Nephron (organoid): ENCODE results near the gene ALMS1.
A peak's percentile ranks its signal among the peaks of the same experiment; 100 is the strongest.
"Not testable (repeated sequence)": the region's sequence is repeated elsewhere in the genome, so short reads cannot be mapped to it uniquely, and the experiment has no call there.

Source experiments
- H3K27ac Mint-ChIP-seq, 3 experiments: 2 replicates each; pipeline ENCODE4 v1.8.0; 2020; ENCODE audit warnings: mixed read lengths in 3 of 3, mild to moderate bottlenecking in 2 of 3, moderate library complexity in 1 of 3
- H3K27me3 Mint-ChIP-seq: 2 replicates; pipeline ENCODE4 v1.8.0; 2021; ENCODE audit warnings: low read depth, mild to moderate bottlenecking, moderate library complexity, mixed read lengths
- H3K36me3 Mint-ChIP-seq: 2 replicates; pipeline ENCODE4 v1.8.0; 2020; ENCODE audit warnings: low read depth, mixed read lengths
- H3K4me1 Mint-ChIP-seq: 2 replicates; pipeline ENCODE4 v1.8.0; 2020; ENCODE audit warnings: mixed read lengths
- H3K4me3 Mint-ChIP-seq, 3 experiments: 2 replicates each; pipeline ENCODE4 v1.8.0; 2020; ENCODE audit warnings: mild to moderate bottlenecking in 3 of 3, mixed read lengths in 3 of 3, moderate library complexity in 2 of 3
- H3K9me3 Mint-ChIP-seq: 2 replicates; pipeline ENCODE4 v1.8.0; 2020; ENCODE audit warnings: mixed read lengths
- TF ChIP-seq, protein P1 (sequence below), 3 experiments: fragments of 200-600 bp; sonication (generic); IDR thresholded peaks; one replicate each; pipeline ENCODE4 v1.5.0; 2021; ENCODE audit warnings: antibody characterized with exemption in 3 of 3; ENCODE audit not compliant: unreplicated experiment in 3 of 3

Gene ALMS1

DNA sequence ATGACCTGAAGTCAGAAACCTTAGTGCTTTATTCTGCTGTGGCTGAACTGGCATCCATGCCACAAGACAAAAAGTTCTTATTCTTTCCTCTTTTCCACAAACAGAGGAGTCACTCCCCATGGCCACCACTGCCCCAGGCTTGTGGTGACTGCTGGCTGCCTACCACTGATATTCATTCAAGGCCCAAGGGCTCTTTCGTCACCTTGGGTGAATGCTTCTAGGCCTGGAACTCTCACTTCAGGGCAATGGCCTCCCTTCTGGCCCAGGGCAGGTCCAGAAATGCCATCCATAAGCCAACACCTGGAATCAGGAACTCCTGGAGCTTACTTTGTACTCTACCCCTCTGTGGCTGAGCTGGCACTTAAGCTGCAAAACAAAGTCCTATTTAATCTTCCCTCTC, 146.7 kb downstream of the ALMS1 start:
- TF ChIP-seq, protein P1, sequence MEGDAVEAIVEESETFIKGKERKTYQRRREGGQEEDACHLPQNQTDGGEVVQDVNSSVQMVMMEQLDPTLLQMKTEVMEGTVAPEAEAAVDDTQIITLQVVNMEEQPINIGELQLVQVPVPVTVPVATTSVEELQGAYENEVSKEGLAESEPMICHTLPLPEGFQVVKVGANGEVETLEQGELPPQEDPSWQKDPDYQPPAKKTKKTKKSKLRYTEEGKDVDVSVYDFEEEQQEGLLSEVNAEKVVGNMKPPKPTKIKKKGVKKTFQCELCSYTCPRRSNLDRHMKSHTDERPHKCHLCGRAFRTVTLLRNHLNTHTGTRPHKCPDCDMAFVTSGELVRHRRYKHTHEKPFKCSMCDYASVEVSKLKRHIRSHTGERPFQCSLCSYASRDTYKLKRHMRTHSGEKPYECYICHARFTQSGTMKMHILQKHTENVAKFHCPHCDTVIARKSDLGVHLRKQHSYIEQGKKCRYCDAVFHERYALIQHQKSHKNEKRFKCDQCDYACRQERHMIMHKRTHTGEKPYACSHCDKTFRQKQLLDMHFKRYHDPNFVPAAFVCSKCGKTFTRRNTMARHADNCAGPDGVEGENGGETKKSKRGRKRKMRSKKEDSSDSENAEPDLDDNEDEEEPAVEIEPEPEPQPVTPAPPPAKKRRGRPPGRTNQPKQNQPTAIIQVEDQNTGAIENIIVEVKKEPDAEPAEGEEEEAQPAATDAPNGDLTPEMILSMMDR (IDR thresholded peaks at IDR 0.05; ENCODE audit: unreplicated experiment in 3 of 3): no peak
- Mint-ChIP-seq H3K9me3 (peaks cover 45% of the 10 kb centered on the region), H3K4me1 (peaks cover 6% of the 10 kb centered on the region), H3K27ac (no peak overlapping the region), H3K4me3 (no peak overlapping the region), H3K27me3 (no peaks in the 10 kb centered on the region), H3K36me3 (peaks cover 97% of the 10 kb centered on the region)

- peaks cover 49% of the 10 kb centered on the region for H3K9me3 Mint-ChIP-seq
- H3K4me1 Mint-ChIP-seq: peaks cover 6% of the 10 kb centered on the region
- no peaks in the 10 kb centered on the region for H3K27me3 Mint-ChIP-seq
- H3K4me3 Mint-ChIP-seq: no peak overlapping the region
- H3K27ac Mint-ChIP-seq: peak overlapping the region in 1 of 3 experiments; percentile 83
- TF ChIP-seq, protein P1 (IDR thresholded peaks at IDR 0.05; ENCODE audit: unreplicated experiment in 3 of 3): no peak
- H3K36me3 Mint-ChIP-seq: peaks cover 93% of the 10 kb centered on the region
Observed at GRCh38 chr2:73536133-73536840, 150.7 kb downstream of the ALMS1 start.

GRCh38 chr2:73560875-73561274, 175.2 kb downstream of the ALMS1 start:
- H3K36me3 Mint-ChIP-seq: peaks cover 53% of the 10 kb centered on the region
- H3K9me3 Mint-ChIP-seq, H3K27me3 Mint-ChIP-seq, H3K4me3 Mint-ChIP-seq, H3K4me1 Mint-ChIP-seq: not testable (repeated sequence)
- H3K27ac Mint-ChIP-seq: peak overlapping the region in 1 of 3 experiments; percentile 28

- no peaks in the 10 kb centered on the region for H3K9me3 Mint-ChIP-seq
- H3K4me3 Mint-ChIP-seq: no peak overlapping the region
- H3K27me3 Mint-ChIP-seq: no peaks in the 10 kb centered on the region
- no peak overlapping the region for H3K27ac Mint-ChIP-seq
- peaks cover 53% of the 10 kb centered on the region for H3K36me3 Mint-ChIP-seq
- TF ChIP-seq, protein P1 (IDR thresholded peaks at IDR 0.05; ENCODE audit: unreplicated experiment in 3 of 3): no peak
- H3K4me1 Mint-ChIP-seq: no peaks in the 10 kb centered on the region
Observed at GRCh38 chr2:73561422-73561821, 175.8 kb downstream of the ALMS1 start.

GRCh38 chr2:73564986-73565385, 179.3 kb downstream of the ALMS1 start:
- H3K36me3 Mint-ChIP-seq: peaks cover 34% of the 10 kb centered on the region
- no peak overlapping the region for H3K4me3 Mint-ChIP-seq
- no peaks in the 10 kb centered on the region for H3K4me1 Mint-ChIP-seq
- TF ChIP-seq, protein P1 (IDR thresholded peaks at IDR 0.05; ENCODE audit: unreplicated experiment in 3 of 3): no peak
- H3K9me3 Mint-ChIP-seq: no peaks in the 10 kb centered on the region
- H3K27me3 Mint-ChIP-seq: no peaks in the 10 kb centered on the region
- H3K27ac Mint-ChIP-seq: no peak overlapping the region

DNA sequence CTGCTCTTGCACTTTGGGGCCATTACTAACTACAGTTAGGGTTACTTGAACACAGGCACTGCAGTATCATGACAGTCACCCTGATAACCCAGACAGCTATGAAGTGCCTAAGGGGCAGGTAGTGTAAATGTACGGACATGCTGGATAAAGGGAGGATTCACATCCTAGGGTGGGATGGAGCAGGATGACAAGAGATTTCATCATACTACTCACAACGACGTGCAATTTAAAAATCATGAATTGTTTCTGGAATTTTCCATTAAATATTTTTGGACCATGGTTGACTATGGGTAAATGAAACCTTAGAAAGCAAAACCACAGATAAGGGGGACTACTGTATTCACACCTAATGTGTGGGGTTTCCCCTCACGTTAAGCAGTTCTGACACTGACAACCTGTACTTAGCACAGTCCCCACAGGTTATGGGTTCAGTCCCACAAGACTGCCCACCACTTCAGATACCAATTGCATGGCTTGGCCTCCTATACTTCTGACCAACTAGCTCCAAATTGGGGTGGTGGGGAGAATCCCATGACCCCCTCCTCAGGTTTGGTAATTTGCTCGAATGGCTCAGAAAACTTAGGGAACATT, 180.7 kb downstream of the ALMS1 start:
- H3K27ac Mint-ChIP-seq: no peak overlapping the region
- TF ChIP-seq, protein P1 (IDR thresholded peaks at IDR 0.05; ENCODE audit: unreplicated experiment in 3 of 3): no peak
- H3K4me1 Mint-ChIP-seq: no peaks in the 10 kb centered on the region
- H3K36me3 Mint-ChIP-seq: peaks cover 28% of the 10 kb centered on the region
- H3K27me3 Mint-ChIP-seq: no peaks in the 10 kb centered on the region
- no peak overlapping the region for H3K4me3 Mint-ChIP-seq
- no peaks in the 10 kb centered on the region for H3K9me3 Mint-ChIP-seq
